LoVo (cell line): ENCODE data around the gene MDGA2.
"Not testable (repeated sequence)": the region's sequence is repeated elsewhere in the genome, so short reads cannot be mapped to it uniquely, and the experiment has no call there.

Source experiments
- DNase-seq: peaks from one replicate; pipeline ENCODE4 v3.0.0-alpha.2; 2016; ENCODE audit warnings: low spot score

MDGA2 gene

GRCh38 chr14:47675466-47676314, at the start of gene MDGA2:
MDGA2 (minus strand) TSS chr14:47675605.
- DNase-seq = no peak

GRCh38 chr14:47722929-47723693, 47.7 kb upstream of the MDGA2 start:
- no peak for DNase-seq

- no peak for DNase-seq
Observed at GRCh38 chr14:47720281-47720680, 44.9 kb upstream of the MDGA2 start.

- no peak for DNase-seq
Observed at GRCh38 chr14:47715330-47715729, 39.9 kb upstream of the MDGA2 start.

GRCh38 chr14:47710581-47710980, 35.2 kb upstream of the MDGA2 start:
- no peak for DNase-seq

- no peak for DNase-seq
Observed at GRCh38 chr14:47705683-47706082, 30.3 kb upstream of the MDGA2 start.

GRCh38 chr14:47691829-47692228, 16.4 kb upstream of the MDGA2 start:
- no peak for DNase-seq

GRCh38 chr14:47678993-47679392, 3.6 kb upstream of the MDGA2 start:
- DNase-seq = no peak

GRCh38 chr14:47678157-47678556, 2.8 kb upstream of the MDGA2 start:
- DNase-seq = no peak

- no peak for DNase-seq
Observed at GRCh38 chr14:47676315-47676617, 861 bp upstream of the MDGA2 start.

- no peak for DNase-seq
Observed at GRCh38 chr14:47674543-47675465, 601 bp downstream of the MDGA2 start.

- no peak for DNase-seq
Observed at GRCh38 chr14:47674148-47674542, 1.3 kb downstream of the MDGA2 start.

- no peak for DNase-seq
Observed at GRCh38 chr14:47665337-47666134, 9.9 kb downstream of the MDGA2 start.

GRCh38 chr14:47662466-47662865, 12.9 kb downstream of the MDGA2 start:
- DNase-seq = no peak

GRCh38 chr14:47660158-47660557, 15.2 kb downstream of the MDGA2 start:
- no peak for DNase-seq

GRCh38 chr14:47658041-47658440, 17.4 kb downstream of the MDGA2 start:
- DNase-seq = no peak

GRCh38 chr14:47657143-47657542, 18.3 kb downstream of the MDGA2 start:
- DNase-seq = no peak

- no peak for DNase-seq
Observed at GRCh38 chr14:47651337-47651736, 24.1 kb downstream of the MDGA2 start.

- no peak for DNase-seq
Observed at GRCh38 chr14:47637753-47638152, 37.7 kb downstream of the MDGA2 start.

- DNase-seq = no peak
Observed at GRCh38 chr14:47626151-47627035, 49.0 kb downstream of the MDGA2 start.

- DNase-seq = not testable (repeated sequence)
Observed at GRCh38 chr14:47624126-47624525, 51.3 kb downstream of the MDGA2 start.
